ENCODE data around the gene SWT1. TPM values are rescaled to one million over a fixed set of nuclear protein-coding genes. Genes with fewer than 3 reads are reported as not detected.

The SWT1 gene
- total and polyA plus RNA-seq, 2 of the 4 experiments (the other 2 are of a cell fraction) = 0.82 to 2.7 TPM

- CTCF ChIA-PET = no interaction called here
Observed at GRCh38 chr1:185341196-185341781, 184.3 kb downstream of the SWT1 start.

More at GRCh38 chr1:185341196-185341781, 184.3 kb downstream of the SWT1 start:
- no peak overlapping the region for H4K5ac ChIP-seq (ENCODE audit: low read depth, low read length)
- no peak overlapping the region for H4K8ac ChIP-seq (ENCODE audit: low read depth in 2 of 2, low read length in 2 of 2)
- no peak overlapping the region for H3K18ac ChIP-seq (ENCODE audit: low read depth, low read length)
- H4K91ac ChIP-seq (ENCODE audit: insufficient read depth, low read depth, low read length) = no peak overlapping the region
- H3K27me3 ChIP-seq (ENCODE audit: control insufficient read depth, insufficient read depth, low read length) = no peaks in the 10 kb centered on the region
- no peak overlapping the region for H3K9ac ChIP-seq (ENCODE audit: low read depth, low read length)
- no peaks in the 10 kb centered on the region; the same call in 1 of the 2 replicates for H3K9me1 ChIP-seq (ENCODE audit: insufficient read depth, low read length)
- H2BK5ac ChIP-seq (ENCODE audit: low read depth, low read length, poor library complexity, severe bottlenecking) = no peak overlapping the region
- DNase-seq (no peak), ATAC-seq (ENCODE audit: low read depth) (no peak)
- dilution Hi-C loops (cut with HindIII; ENCODE audit: low sequenced_read_pairs, unreplicated experiment) = no loop called here
- TF ChIP-seq FOS (IDR thresholded peaks at IDR 0.05; ENCODE audit: low read depth, low read length) = no peak
- TF ChIP-seq USF2 (IDR thresholded peaks at IDR 0.05; ENCODE audit: low read depth, low read length) = no peak
- no peak for TF ChIP-seq BHLHE40 (IDR thresholded peaks at IDR 0.05; ENCODE audit: low read depth, low read length)
- no peak for TF ChIP-seq CEBPB (IDR thresholded peaks at IDR 0.05; ENCODE audit: low read depth, low read length)
- no peak for TF ChIP-seq ELK1 (IDR thresholded peaks at IDR 0.05; ENCODE audit: borderline replicate concordance, low read depth, low read length)
- TF ChIP-seq CHD1 (IDR thresholded peaks at IDR 0.05; ENCODE audit: low read depth, low read length) = no peak
- no peak for TF ChIP-seq RAD21 (IDR thresholded peaks at IDR 0.05; ENCODE audit: low read length)
- no peak for TF ChIP-seq RFX5 (IDR thresholded peaks at IDR 0.05; ENCODE audit: low read depth, low read length)
- no peak for TF ChIP-seq NFE2L2 (IDR thresholded peaks at IDR 0.05; ENCODE audit: low read depth, low read length)
- no peak for TF ChIP-seq MAZ (IDR thresholded peaks at IDR 0.05; ENCODE audit: borderline replicate concordance, low read depth, low read length)
- TF ChIP-seq SMC3 (IDR thresholded peaks at IDR 0.05; ENCODE audit: low read depth, low read length) = no peak
- no peak for TF ChIP-seq MXI1 (IDR thresholded peaks at IDR 0.05; ENCODE audit: borderline replicate concordance, low read depth, low read length)
- no peak for TF ChIP-seq MAFK (IDR thresholded peaks at IDR 0.05; ENCODE audit: low read depth, low read length)
- TF ChIP-seq POLR2A (IDR thresholded peaks at IDR 0.05; ENCODE audit: low read depth, low read length) = no peak
- TF ChIP-seq RCOR1 (IDR thresholded peaks at IDR 0.05; ENCODE audit: insufficient replicate concordance, low read length) = no peak
- no peak for TF ChIP-seq CTCF (conservative IDR thresholded peaks at IDR 0.05; ENCODE audit: low read depth, low read length)
- no peak overlapping the region for H2BK120ac ChIP-seq (ENCODE audit: low read depth, low read length)
- no peaks in the 10 kb centered on the region for H4K20me1 ChIP-seq (ENCODE audit: insufficient read depth, low read length)
- H3K4ac ChIP-seq (ENCODE audit: low read depth, low read length) = no peak overlapping the region
- no peaks in the 10 kb centered on the region for H3K36me3 ChIP-seq (ENCODE audit: control insufficient read depth, insufficient read depth, low read length)
- no peaks in the 10 kb centered on the region for H3K79me1 ChIP-seq (ENCODE audit: low read depth in 1 of 2, low read length in 2 of 2)
- H3K9me3 ChIP-seq (ENCODE audit: control insufficient read depth, insufficient read depth, low read length) = no peaks in the 10 kb centered on the region
- no peaks in the 10 kb centered on the region for H3K4me1 ChIP-seq (ENCODE audit: control insufficient read depth, insufficient read depth, low read length)
- H3K27ac ChIP-seq (ENCODE audit: insufficient read depth, low read length) = no peak overlapping the region
- no peak overlapping the region for H2AK9ac ChIP-seq (replicated peaks; ENCODE audit: low read depth, low read length, poor library complexity)
- H3K56ac ChIP-seq (ENCODE audit: extremely low read depth, insufficient read depth, low read length) = no peak overlapping the region
- BruUV-seq (replicated peaks) = no TSS peak
- in situ Hi-C loops (cut with MboI; ENCODE audit: low sequenced_read_pairs) = no loop called here
- H3K4me2 ChIP-seq (ENCODE audit: low read depth, low read length) = no peak overlapping the region
- H2BK15ac ChIP-seq (ENCODE audit: low read depth, low read length) = no peak overlapping the region
- intact Hi-C loops (cut with micrococcal nuclease) = loop anchor here (10.0 kb wide), 1 partner anchor 54 kb away; no protein-coding TSS in a partner anchor
- no peak overlapping the region for H3K4me3 ChIP-seq (ENCODE audit: insufficient read depth, low read depth, low read length)
- no peak overlapping the region for H3K23ac ChIP-seq (ENCODE audit: low read depth, low read length)
- no peak overlapping the region for H2AFZ ChIP-seq (replicated peaks; ENCODE audit: low read length, poor library complexity)
- no peak overlapping the region for H3K14ac ChIP-seq (replicated peaks; ENCODE audit: low read depth, low read length)
- no peak overlapping the region for H2AK5ac ChIP-seq (ENCODE audit: low read depth, low read length)
- H2BK20ac ChIP-seq (ENCODE audit: low read depth, low read length) = no peak overlapping the region
- POLR2A ChIA-PET (ENCODE audit: unreplicated experiment) = no interaction called here

Data from IMR-90 (cell line).